Spinal cord (tissue), 4 donors: Measurements from ENCODE around the gene FMO2. TPM values are rescaled to one million over a fixed set of nuclear protein-coding genes. Genes with fewer than 3 reads are reported as not detected.

Source experiments
- polyA plus RNA-seq, 2 donors: library from polyadenylated mRNA; unstranded; fragments of 120-200 nt; gene quantifications; one replicate each; pipeline ENCODE4 v1.2.1, GENCODE V29; 2013; ENCODE audit not compliant: insufficient read length in 2 of 2
- small RNA-seq: library from RNA; depleted of rRNA; stranded (forward); fragments of <200 nt; gene quantifications from one replicate; pipeline ENCODE3, GENCODE V24; 2014; ENCODE audit warnings: low replicate concordance
- total RNA-seq, 2 donors: library from RNA; depleted of rRNA in 1 of 2; stranded (reverse); fragments of 120-200 nt in 1 of 2; fragments of >200 nt in 1 of 2; gene quantifications; one replicate each; pipeline versions ENCODE4 v1.2.3 to v1.2.4, GENCODE V29; 2013 to 2014

Gene FMO2
- total and polyA plus RNA-seq, 4 donors = 2.5 to 8.7 (median 4.9) TPM

Small RNAs within 50 kb of the gene (small RNA-seq; reads per million reads assigned to genes)
- gene RF00019 = not detected

Other genes with a start within 250 kb of the FMO2 start
- gene MROH9, start 249.8 kb upstream of the FMO2 start, total RNA-seq = under 1 TPM; 0.06 to 0.10 TPM
- gene MROH9, start 249.8 kb upstream of the FMO2 start, polyA plus RNA-seq = not detected
- 1 to 10 TPM; 1.8 to 3.5 TPM for gene FMO3, start 94.4 kb upstream of the FMO2 start, total RNA-seq
- 1 to 10 TPM; 2.1 to 2.3 TPM for gene FMO3, start 94.4 kb upstream of the FMO2 start, polyA plus RNA-seq
- gene FMO1, start 63.2 kb downstream of the FMO2 start, total RNA-seq = 10 to 100 TPM; 47.1 to 75.7 TPM
- gene FMO1, start 63.2 kb downstream of the FMO2 start, polyA plus RNA-seq = 10 to 100 TPM in 1 of 2 donors, 1 to 10 TPM in 1; 3.0 to 13.2 TPM
- 1 to 10 TPM; 5.6 to 5.8 TPM for gene FMO4, start 128.9 kb downstream of the FMO2 start, total RNA-seq
- gene FMO4, start 128.9 kb downstream of the FMO2 start, polyA plus RNA-seq = 1 to 10 TPM; 1.4 to 3.7 TPM